SU-DHL-6 (cell line): ENCODE data around the gene DEDD.

Experiments used
- H2AFZ ChIP-seq: fragments of 200-600 bp; sonication (generic); 2 replicates; pipeline ENCODE4 v1.6.1; 2014; ENCODE audit warnings: low read depth, mild to moderate bottlenecking, moderate library complexity, mixed read lengths, antibody characterized with exemption, low read length; ENCODE audit not compliant: severe bottlenecking
- H3F3A ChIP-seq: fragments of 200-600 bp; shearing (Covaris generic); 2 replicates; pipeline ENCODE4 v1.6.0; 2016; ENCODE audit warnings: antibody characterized with exemption, mild to moderate bottlenecking; ENCODE audit not compliant: insufficient read depth
- H3K27ac ChIP-seq: fragments of 200-600 bp; sonication (generic); 2 replicates; pipeline ENCODE4 v1.5.1; 2016; ENCODE audit warnings: low read depth, mild to moderate bottlenecking, low read length, moderate library complexity, mixed read lengths
- H3K27me3 ChIP-seq: fragments of 200-600 bp; sonication (generic), shearing (Covaris generic); 2 replicates; pipeline ENCODE4 v1.6.0; 2014; ENCODE audit warnings: mild to moderate bottlenecking, low read length
- H3K36me3 ChIP-seq: fragments of 200-600 bp; sonication (generic); 2 replicates; pipeline ENCODE4 v1.6.1; 2014; ENCODE audit warnings: mild to moderate bottlenecking, low read length, mixed read lengths
- H3K4me2 ChIP-seq: fragments of 300-600, 200-600 bp; shearing (Covaris generic), sonication (generic); 2 replicates; pipeline ENCODE4 v1.6.0; 2014; ENCODE audit warnings: low read length, low read depth, mild to moderate bottlenecking; ENCODE audit not compliant: poor library complexity, severe bottlenecking
- H3K4me3 ChIP-seq: fragments of 200-600 bp; sonication (generic); 2 replicates; pipeline ENCODE4 v1.5.1; 2014; ENCODE audit warnings: antibody characterized with exemption, low read length, mild to moderate bottlenecking, mixed read lengths; ENCODE audit not compliant: insufficient read depth, poor library complexity, severe bottlenecking
- H3K79me2 ChIP-seq: fragments of 200-600 bp; sonication (generic); 2 replicates; pipeline ENCODE4 v1.6.1; 2014; ENCODE audit warnings: mild to moderate bottlenecking, low read length, moderate library complexity; ENCODE audit not compliant: insufficient read depth
- H3K9ac ChIP-seq: fragments of 200-600 bp; sonication (generic); 2 replicates; pipeline ENCODE4 v1.7.0; 2014; ENCODE audit warnings: mild to moderate bottlenecking, low read length
- H3K9me2 ChIP-seq: fragments of 200-600 bp; sonication (generic); replicated peaks from 2 replicates; pipeline ENCODE4 v1.6.1; 2014; ENCODE audit warnings: low read length; ENCODE audit not compliant: insufficient read depth
- H3K9me3 ChIP-seq: fragments of 200-600 bp; sonication (generic); 2 replicates; pipeline ENCODE4 v1.6.1; 2014; ENCODE audit warnings: low read length, mixed read lengths; ENCODE audit not compliant: insufficient read depth
- H4K20me1 ChIP-seq: fragments of 200-600 bp; sonication (generic); 2 replicates; pipeline ENCODE4 v1.6.1; 2014; ENCODE audit warnings: low read depth, mild to moderate bottlenecking, antibody characterized with exemption, low read length, moderate library complexity, mixed read lengths
- CTCF ChIP-seq: fragments of 200-600 bp; sonication (generic); IDR thresholded peaks from one replicate; pipeline ENCODE4 v1.5.1; 2017; ENCODE audit warnings: antibody characterized with exemption, mild to moderate bottlenecking, low read length, moderate library complexity; ENCODE audit not compliant: insufficient read depth, poor library complexity, severe bottlenecking
- EZH2phosphoT487 ChIP-seq: fragments of 200-600 bp; sonication (generic), shearing (Covaris generic); conservative IDR thresholded peaks from 2 replicates; pipeline ENCODE4 v1.6.1; 2018; ENCODE audit warnings: mild to moderate bottlenecking, antibody characterized with exemption, low read length, moderate library complexity, mixed read lengths

DEDD gene

DNA sequence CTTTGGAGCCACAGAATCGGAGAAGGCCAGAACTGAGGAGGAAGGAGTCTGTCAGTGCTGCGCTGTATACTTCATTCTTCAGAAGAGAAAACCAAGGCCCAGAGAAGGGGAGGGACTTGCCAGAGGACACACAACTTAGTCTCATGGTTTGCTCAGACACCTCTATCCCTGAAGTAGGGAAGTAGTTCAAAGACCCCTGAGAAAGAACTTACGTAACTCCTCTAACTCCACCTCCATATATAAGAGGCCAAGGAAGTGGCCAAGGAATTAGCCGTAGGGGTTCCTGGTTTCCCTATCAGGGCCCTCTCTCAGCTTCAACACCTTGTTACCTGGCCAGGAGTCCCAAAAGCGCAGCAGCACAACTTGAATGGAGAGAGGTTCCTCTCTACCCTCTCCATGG, 42.5 kb downstream of the DEDD start:
- no peaks in the 10 kb centered on the region for H3K9me3 ChIP-seq
- no peaks in the 10 kb centered on the region for H3K9me2 ChIP-seq
- H3K9ac ChIP-seq, result no peak overlapping the region
- TF ChIP-seq EZH2phosphoT487 (no peak), CTCF (no peak)
- H3K79me2 ChIP-seq, result no peaks in the 10 kb centered on the region
- H3F3A ChIP-seq, result no peaks in the 10 kb centered on the region
- H3K4me3 ChIP-seq, result no peak overlapping the region
- H3K27me3 ChIP-seq, result no peaks in the 10 kb centered on the region
- H3K36me3 ChIP-seq, result no peaks in the 10 kb centered on the region
- H3K4me2 ChIP-seq, result no peak overlapping the region
- H3K27ac ChIP-seq, result no peak overlapping the region
- no peak overlapping the region for H2AFZ ChIP-seq
- H4K20me1 ChIP-seq, result no peaks in the 10 kb centered on the region

GRCh38 chr1:161089251-161089924, 43.1 kb downstream of the DEDD start, which contains the start of gene NECTIN4:
TSS of gene NECTIN4 (minus strand) at chr1:161089558. CDS start at chr1:161089296, 262 bp downstream.
- TF ChIP-seq EZH2phosphoT487 (no peak), CTCF (no peak)
- no peaks in the 10 kb centered on the region for H3K9me2 ChIP-seq
- H3K9ac ChIP-seq, result no peak within 1 kb of the TSS
- no peak within 1 kb of the TSS for H3K27ac ChIP-seq
- no peaks in the 10 kb centered on the region for H3K27me3 ChIP-seq
- H3F3A ChIP-seq, result no peaks in the 10 kb centered on the region
- H3K9me3 ChIP-seq, result no peaks in the 10 kb centered on the region
- H3K36me3 ChIP-seq, result no peaks in the 10 kb centered on the region
- H3K4me2 ChIP-seq, result no peak within 1 kb of the TSS
- H3K4me3 ChIP-seq, result no peak within 1 kb of the TSS
- H3K79me2 ChIP-seq, result no peaks in the 10 kb centered on the region
- no peak within 1 kb of the TSS for H2AFZ ChIP-seq
- no peaks in the 10 kb centered on the region for H4K20me1 ChIP-seq

- H3F3A ChIP-seq, result no peaks in the 10 kb centered on the region
- TF ChIP-seq CTCF (no peak), EZH2phosphoT487 (no peak)
- H3K9me2 ChIP-seq, result no peaks in the 10 kb centered on the region
- no peak overlapping the region for H3K4me2 ChIP-seq
- no peaks in the 10 kb centered on the region for H3K27me3 ChIP-seq
- H2AFZ ChIP-seq, result no peak overlapping the region
- no peaks in the 10 kb centered on the region for H4K20me1 ChIP-seq
- H3K9me3 ChIP-seq, result no peaks in the 10 kb centered on the region
- H3K36me3 ChIP-seq, result no peaks in the 10 kb centered on the region
- H3K4me3 ChIP-seq, result no peak overlapping the region
- no peak overlapping the region for H3K9ac ChIP-seq
- H3K27ac ChIP-seq, result no peak overlapping the region
- no peaks in the 10 kb centered on the region for H3K79me2 ChIP-seq
These were observed 43.8 kb downstream of the DEDD start for GRCh38 chr1:161088587-161089110.
